Stimulated activated CD4-positive, alpha-beta T cell treated with anti-CD3 and anti-CD28 coated beads, Interleukin-4, amount 100 ng/mL, for 48 hours (primary cell): Measurements from ENCODE around the gene IFNAR1.
A peak's percentile ranks its signal among the peaks of the same experiment; 100 is the strongest.
"Not testable (repeated sequence)": the region's sequence is repeated elsewhere in the genome, so short reads cannot be mapped to it uniquely, and the experiment has no call there.

Experiments used
- DNase-seq, 2 donors: peaks; one replicate each; pipeline ENCODE4 v3.0.0-alpha.2; 2020; ENCODE audit warnings: low read depth in 2 of 2

The IFNAR1 gene

DNA sequence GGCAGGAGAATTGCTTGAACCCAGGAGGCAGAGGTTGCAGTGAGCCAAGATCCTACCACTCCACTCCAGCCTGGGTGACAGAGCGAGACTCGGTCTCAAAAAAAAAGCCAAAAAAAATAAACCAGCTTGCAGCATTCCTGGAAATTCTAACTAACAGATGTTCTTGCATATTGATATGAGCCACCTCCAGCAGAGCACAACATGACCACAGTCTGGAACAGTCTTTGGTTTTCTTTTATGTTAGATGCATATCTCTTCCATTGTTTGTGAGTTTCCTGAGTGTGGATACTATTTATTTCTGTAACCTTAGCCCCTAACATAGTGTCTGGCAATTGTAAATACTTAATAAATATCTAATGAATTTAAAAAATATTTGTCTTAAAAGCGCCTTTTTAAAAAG lies 23.9 kb downstream of the IFNAR1 start:
- no peak for DNase-seq

DNA sequence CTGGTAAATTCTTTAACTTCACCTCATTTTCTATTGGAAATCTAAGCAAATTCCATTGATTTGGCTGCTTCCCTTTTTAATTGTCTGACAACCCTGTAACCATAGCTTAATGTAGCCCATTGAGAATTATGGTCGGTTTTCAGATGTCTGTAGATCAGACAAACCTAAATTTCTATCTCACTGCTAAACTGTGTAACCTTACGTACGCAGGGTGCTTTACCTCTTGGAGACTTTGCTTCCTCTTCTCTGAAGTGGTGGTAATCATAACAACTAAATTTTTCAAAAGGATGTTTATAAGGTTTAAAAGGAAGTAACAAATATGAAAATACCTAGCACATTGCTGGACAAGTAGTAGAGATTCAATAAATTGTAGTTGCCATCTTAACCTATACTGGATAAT lies 25.9 kb downstream of the IFNAR1 start:
- DNase-seq: no peak

DNA sequence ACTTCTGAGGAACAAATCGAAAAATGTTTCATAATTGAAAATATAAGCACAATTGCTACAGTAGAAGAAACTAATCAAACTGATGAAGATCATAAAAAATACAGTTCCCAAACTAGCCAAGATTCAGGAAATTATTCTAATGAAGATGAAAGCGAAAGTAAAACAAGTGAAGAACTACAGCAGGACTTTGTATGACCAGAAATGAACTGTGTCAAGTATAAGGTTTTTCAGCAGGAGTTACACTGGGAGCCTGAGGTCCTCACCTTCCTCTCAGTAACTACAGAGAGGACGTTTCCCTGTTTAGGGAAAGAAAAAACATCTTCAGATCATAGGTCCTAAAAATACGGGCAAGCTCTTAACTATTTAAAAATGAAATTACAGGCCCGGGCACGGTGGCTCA lies 30.6 kb downstream of the IFNAR1 start:
- no peak for DNase-seq

DNA sequence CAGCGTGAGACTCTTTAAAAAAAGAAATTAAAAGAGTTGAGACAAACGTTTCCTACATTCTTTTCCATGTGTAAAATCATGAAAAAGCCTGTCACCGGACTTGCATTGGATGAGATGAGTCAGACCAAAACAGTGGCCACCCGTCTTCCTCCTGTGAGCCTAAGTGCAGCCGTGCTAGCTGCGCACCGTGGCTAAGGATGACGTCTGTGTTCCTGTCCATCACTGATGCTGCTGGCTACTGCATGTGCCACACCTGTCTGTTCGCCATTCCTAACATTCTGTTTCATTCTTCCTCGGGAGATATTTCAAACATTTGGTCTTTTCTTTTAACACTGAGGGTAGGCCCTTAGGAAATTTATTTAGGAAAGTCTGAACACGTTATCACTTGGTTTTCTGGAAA lies 31.2 kb downstream of the IFNAR1 start:
- no peak for DNase-seq

DNA sequence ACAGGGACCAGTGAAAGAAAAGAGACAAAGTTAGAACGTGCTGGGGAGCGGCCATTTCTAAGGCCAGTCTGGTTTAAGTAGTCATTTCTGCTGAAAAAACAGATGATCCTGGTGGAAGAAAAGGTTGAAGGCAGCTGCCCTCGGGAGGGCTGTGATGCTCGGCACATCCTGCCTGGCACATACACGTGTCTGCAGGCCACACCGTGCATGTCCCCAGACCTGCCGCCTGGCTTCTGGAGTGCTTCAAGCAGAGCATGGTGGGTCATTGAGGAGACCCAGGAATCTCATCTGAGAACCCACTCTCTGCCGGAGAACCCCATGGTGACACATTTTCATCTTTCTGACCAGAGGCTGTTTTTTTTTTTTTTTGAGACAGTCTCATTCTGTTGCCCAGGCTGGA lies 32.4 kb downstream of the IFNAR1 start:
- no peak for DNase-seq

DNA sequence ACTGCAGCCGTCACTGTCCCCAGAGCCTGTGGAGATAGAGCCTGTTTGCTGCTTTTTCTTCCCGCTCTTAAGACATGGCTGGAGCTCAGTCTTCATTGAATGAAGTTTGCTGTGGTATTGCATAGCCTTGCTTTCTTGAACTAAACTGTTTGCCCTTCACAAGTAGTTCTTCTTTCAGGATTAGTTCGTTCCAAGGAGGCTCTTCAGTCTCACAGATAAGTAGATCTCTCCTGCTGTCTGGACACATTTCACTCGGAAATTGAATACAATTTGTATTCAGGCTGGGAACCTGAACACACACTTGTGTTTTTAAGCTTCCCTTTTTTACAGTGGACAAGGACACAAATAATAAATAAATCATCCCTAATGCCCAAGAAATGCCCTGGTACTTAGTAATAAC lies 34.7 kb downstream of the IFNAR1 start:
- DNase-seq: no peak

DNA sequence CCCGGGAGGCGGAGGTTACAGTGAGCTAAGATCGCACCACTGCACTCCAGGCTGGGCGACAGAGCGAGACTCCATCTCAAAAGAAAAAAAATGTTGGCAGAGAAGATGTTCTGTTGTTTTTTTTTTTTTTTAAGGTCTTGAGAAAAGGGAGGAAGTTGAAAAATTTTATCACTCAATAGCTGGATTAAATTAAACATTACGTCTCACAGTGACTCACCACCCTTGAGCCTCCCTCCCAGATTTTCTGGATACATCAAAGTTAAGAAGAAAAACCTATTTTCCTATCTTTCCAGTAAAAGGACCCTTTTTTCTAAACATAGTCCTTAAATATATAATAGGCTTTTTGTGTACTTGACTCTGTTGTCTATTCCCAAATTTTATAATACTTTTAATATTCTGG lies 35.5 kb downstream of the IFNAR1 start:
- DNase-seq: no peak

DNA sequence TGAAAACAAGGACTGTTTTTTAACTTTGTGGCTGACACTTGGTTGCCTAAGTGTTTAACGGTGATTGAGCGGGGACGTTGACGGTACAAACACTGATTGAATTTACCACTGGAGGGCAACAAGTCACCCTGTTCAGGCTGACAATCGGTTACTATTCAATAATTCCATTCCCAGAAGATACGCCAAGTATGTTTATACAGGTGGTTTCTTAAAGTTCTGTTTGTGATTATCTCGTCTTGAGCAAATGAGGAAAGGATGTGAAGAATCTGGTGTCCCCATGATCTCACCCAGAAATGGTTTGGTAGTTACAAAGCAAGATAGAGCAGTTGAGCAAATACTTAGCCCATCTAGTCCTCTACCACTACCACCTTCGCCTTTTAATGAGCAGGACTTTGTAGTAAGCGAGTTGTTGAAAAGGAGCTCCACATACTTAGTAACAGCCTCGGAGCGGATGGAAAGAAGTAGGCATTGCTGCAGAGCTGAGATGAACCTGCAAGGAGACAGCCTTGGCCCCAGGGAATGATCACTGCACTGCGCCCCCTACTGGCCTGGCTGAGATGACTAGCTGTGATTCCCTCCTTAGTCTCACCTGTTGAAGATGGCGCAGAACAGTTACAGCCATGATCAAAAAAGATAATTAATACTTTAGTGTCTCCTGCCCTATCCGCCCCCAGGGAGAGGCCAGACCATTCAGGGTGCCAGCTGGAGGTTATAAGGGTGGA lies 36.3 kb downstream of the IFNAR1 start:
- peak; percentile 85 to 91 for DNase-seq

DNA sequence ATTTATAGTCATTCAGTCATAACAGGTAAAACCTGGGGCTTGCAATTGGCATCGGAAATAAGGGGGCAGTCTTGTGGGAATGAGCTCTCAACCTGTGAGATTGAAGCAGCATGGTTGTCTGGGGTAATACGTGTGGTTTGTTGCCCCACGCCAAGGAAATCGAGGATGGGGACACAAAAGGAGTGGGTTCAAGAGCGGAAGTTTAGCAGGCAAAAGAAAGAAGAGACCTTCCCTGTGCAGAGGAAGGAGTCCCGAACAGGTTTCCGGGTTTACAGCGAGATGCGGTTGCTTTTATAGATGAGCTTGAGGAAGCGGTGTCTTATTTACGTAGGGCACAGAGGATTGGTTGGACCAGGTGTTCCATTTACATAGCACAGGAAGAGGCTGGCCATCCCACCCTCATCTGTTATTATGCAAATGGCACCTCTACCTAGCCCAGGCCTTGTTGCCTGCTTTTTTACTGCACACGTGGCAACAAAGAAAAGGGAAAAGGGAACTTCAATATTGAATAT lies 37.3 kb downstream of the IFNAR1 start:
- no peak for DNase-seq

DNA sequence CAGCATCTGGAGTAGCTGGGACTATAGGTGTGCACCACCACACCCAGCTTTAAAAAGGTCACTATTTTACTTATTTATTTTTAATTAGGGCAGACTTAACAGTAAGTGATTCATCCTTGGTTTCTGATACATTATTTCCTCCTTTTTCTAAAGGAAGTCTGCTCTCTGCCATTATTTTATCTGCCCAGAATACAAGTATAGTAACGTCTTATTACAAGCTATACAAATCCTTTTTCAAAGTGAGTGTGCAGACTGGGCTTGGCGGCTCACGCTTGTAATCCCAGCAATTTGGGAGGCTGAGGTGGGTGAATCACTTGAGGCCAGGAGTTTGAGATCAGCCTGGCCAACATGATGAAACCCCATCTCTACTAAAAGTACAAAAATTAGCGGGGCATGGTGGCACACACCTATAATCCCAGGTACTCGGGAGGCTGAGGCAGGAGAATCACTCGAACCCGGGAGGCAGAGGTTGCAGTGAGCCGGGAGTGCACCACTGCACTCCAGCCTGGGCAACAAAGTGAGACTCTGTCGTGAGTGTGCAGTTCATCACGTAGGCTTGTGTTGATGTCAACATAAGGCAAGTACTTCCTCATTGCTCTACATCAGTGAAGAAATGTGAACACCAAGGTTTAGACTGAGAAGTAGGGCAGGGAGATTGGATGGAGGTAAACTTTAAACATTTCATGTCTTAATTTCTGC lies 39.3 kb downstream of the IFNAR1 start:
- DNase-seq: not testable (repeated sequence)

DNA sequence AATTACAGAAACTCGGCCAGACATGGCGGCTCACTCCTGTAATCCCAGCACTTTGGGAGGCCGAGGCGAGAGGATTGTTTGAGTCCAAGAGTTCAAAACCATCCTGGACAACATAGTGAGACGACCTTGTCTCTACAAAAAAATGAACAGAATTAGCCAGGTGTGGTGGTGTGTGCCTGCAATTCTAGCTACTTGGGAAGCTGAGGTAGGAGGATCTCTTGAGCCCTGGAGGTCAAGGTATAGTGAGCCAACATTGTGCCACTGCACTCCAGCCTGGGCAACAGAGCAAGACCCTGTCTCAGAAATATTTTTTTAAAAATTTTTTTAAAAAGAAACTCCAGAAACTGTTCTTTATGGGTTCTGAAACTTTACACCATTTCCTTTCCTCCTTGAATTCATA lies 40.1 kb downstream of the IFNAR1 start:
- no peak for DNase-seq

DNA sequence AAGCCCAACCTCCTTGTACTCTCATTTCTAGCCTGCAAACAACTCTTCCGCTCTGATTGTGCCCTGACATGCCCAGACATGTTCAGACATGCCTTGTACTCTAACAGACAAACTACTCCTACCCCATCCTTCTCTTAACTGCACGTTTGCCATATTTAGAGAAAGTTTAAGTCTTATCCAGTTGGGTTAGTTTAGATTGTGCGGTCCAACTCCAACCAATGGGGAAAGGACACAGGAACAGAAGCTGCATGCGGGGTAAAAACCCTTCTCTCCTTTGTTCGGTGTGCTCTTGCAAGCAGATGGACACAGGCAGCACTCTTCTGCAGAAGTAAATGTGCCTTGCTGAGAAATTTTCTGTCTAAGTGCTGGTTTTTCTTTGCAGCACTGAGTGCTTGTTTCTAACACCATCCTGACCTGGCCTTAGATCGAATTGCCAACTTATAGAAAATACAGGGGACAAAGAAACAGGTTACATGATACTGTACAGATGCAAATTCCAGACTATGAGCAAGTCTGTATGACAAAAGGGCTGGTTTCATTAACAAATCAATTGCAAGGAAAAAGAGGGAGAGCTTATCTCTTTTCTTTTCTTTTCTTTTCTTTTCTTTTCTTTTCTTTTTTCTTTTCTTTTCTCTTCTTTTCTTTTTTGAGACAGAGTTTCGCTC lies 42.7 kb downstream of the IFNAR1 start:
- DNase-seq: no peak

DNA sequence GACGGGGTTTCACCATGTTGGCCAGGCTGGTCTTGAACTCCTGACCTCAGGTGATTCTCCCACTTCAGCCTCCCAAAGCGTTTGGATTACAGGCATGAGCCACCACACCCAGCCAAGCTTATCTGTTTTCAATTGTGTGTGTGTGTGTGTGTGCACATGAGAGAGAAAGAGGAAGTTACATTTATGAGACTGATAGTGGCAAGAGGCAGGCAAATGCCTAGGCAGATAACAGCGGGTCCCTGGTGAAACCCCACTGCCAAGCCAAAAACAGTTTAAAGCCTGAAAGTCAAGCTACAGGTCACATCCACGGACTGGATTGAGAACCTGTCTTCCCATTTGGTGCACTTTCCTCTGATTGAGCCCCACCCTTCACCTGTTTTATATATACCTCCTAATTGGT lies 43.4 kb downstream of the IFNAR1 start:
- no peak for DNase-seq

DNA sequence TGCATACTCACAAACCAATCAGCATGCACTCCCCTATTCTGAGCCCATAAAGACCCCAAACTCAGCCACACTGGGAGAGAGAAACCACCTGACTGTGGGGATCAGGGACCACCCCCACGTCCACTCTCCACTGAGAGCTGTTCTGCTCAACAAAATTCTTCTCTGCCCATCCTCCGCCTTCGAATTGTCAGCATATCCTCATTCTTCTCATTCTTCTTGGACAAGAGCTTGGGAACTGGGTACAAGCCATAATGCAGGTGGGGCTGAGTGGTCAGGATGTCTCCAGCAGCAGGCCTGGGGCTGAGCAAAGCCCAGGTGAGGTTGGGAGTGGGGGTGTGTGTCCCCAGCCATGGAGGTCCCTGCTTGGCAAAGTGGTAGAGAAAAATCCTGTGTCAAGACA lies 43.8 kb downstream of the IFNAR1 start:
- no peak for DNase-seq

DNA sequence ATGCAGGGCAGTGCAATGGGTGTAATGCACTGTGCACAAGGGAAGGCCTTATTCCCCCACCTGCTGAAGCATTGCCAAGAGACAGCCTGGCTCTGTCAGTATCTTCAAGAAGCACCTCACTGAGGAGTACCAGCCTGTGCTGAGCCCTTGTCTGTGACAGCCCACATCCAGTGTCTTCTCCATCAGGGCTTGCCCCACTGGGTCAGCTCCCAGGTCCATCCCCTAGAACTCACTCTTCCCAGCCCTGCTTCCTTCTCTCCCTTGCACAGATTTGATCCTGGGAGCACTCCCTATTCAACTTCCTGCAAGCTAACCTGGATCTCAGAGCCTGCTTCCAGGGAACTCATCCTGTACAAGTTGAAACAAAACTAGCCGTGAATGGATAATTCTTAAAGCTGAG lies 44.8 kb downstream of the IFNAR1 start:
- no peak for DNase-seq

DNA sequence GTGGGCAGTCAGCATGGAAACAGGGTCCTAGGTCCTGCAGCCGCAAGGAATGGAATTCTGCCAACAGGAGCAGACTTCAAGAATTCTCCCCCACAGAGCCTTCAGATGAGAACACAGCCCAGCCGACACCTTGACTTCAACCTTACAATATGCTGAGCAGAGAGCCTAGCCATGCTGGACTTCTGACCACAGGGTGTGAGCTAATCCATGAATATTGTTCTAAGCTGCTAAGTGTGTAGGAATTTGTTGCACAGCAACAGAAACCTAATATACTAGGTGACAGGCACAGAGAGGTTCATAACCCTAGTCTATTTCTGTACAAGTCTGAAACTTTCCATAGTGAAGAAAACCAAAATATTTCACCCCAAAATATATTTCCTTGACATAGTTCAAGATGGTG lies 45.5 kb downstream of the IFNAR1 start:
- DNase-seq: no peak

DNA sequence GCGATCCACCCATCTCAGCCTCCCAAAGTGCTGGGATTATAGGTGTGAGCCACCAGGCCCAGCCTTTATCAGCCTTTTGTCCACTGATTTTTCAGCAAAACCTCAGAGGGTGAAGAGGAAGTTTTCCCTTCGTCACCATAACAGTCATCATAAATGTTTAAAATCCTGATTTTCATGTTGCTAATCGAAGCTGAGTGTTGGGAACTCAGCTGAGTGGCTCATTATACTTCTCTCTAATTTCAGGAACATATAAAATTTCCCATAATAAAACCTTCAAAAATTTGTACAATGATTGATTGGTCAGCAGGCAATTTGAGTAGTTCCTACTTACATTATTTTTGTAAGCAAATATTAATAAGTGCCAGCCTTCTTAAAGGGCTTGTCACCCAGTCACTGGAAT lies 46.6 kb downstream of the IFNAR1 start:
- no peak for DNase-seq

DNA sequence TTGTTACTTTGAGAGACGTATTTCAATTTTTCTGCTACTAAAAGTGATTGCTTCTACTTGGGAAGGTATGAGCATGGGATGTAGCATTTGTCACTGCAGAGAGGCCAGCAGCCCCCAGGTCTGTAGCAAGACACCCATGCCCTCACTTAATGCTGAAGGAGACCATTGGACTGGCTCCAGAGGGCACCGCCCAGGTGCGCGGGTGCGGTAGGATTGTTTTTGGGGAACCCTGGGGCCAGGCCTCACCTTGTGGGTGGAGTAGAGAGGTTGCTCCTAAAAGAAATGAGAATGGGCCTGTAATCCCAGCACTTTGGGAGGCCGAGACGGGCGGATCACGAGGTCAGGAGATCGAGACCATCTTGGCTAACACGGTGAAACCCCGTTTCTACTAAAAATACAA lies 47.8 kb downstream of the IFNAR1 start:
- DNase-seq: no peak

DNA sequence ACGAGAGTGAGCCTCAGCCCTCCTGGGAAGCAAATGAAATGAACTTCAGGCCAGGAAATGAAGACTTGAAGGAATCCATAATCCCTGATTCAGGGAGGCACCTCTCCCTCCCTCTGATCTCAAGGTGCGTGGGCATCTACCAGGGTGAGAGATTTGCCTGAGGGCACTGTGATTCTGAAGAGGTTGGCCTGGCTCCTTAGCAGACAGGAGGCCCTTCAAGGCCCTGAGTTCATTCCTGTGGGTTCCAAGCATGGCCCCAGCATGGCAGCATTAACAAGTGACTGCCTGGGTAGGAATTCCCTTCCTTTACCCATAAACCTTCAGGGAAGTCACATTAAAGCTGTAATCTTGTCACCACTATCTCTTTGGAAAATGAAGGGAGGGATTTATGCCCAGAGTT lies 48.7 kb downstream of the IFNAR1 start:
- no peak for DNase-seq

DNA sequence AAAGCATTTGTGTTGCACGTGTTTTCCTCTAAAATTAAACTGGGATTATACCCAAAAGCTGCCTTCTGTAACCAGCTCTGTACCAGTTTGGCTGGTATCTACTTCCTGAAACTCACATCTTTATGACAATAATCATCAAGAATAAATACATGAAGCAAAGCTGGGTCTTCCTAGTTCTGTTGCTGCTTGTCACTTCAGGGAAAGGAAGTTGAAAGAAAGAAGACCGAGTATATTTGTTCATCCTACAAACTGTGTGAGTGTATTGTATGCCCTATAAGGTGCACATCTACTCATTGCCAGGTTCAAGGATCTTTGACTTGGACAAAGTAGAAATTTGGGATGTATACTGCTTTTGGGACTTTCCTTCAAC lies 49.3 kb downstream of the IFNAR1 start:
- no peak for DNase-seq

DNA sequence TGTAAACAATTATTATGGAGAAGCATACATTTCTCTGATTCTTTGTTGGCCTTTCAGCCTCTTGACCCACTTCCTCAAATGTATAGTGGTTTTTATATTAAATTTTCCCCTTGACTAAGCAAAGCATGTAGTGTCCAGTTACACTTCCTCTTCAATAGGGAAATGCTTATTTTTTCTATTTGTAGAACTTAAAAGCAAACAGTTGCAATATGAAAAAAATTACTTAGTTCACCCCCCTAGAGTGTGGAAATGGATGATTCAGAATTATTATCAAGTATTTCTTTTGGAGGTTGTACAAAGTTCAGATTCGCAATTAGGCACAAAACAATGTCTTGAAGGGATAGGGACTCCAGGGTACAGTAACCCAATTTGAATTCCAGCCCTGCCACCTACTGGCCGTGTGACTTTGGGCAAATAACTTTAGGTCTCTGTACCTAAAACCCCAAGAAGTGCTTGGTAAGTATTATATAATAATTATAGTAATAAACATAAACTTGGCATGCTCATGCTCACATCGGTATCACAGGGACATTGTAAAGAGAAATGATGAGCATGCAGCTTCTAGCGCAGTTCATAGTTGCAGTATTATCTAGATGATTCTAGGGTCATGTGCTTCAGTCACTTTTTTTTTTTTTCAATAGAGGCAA lies 49.8 kb downstream of the IFNAR1 start:
- no peak for DNase-seq

DNA sequence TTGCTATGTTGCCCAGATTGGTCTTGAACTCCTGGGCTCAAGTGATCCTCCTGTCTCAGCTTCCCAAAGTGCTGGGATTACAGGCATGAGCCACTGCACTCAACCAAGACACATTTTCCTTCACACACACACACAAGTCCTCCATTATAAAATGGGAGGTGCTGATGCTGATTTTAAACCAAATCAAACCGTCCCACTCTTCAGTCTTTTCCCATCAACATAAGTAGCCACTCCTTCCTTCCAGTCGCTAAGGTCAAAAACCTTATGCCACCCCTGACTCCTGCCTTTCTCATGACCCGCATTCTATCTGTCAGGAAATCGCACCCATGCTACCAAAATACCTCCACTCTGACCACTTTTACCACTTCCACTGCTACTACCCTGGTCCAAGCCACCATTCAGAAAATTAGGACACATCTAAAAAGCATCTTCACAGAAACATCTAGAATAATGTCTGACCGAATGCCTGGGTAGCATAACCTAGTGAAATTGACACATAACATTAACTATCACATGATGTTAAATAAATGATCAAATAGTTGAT lies 50.4 kb downstream of the IFNAR1 start:
- DNase-seq: no peak
